Occipital lobe (tissue), 2 donors: ENCODE results near the gene C1orf198. TPM values are rescaled to one million over a fixed set of nuclear protein-coding genes. Genes with fewer than 3 reads are reported as not detected.
A peak's percentile ranks its signal among the peaks of the same experiment; 100 is the strongest.

Experiments
- DNase-seq: peaks from one replicate; lab custom pipeline; 2025; lab: John Stamatoyannopoulos, UW
- total RNA-seq: library from RNA; depleted of rRNA; stranded (reverse); fragments of >200 nt; gene quantifications from one replicate; pipeline ENCODE4 v1.2.3, GENCODE V29; 2014

Gene C1orf198, protein sequence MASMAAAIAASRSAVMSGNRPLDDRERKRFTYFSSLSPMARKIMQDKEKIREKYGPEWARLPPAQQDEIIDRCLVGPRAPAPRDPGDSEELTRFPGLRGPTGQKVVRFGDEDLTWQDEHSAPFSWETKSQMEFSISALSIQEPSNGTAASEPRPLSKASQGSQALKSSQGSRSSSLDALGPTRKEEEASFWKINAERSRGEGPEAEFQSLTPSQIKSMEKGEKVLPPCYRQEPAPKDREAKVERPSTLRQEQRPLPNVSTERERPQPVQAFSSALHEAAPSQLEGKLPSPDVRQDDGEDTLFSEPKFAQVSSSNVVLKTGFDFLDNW
- 14.5 TPM for total RNA-seq

- peak; percentile 69 for DNase-seq
Observed at GRCh38 chr1:230867903-230868735, at the start of gene C1orf198. TSS of gene C1orf198 (minus strand) at chr1:230868521. CDS start at chr1:230868512, 9 bp downstream.

GRCh38 chr1:230917284-230918135, 49.2 kb upstream of the C1orf198 start:
- peak; percentile 29 for DNase-seq

DNA sequence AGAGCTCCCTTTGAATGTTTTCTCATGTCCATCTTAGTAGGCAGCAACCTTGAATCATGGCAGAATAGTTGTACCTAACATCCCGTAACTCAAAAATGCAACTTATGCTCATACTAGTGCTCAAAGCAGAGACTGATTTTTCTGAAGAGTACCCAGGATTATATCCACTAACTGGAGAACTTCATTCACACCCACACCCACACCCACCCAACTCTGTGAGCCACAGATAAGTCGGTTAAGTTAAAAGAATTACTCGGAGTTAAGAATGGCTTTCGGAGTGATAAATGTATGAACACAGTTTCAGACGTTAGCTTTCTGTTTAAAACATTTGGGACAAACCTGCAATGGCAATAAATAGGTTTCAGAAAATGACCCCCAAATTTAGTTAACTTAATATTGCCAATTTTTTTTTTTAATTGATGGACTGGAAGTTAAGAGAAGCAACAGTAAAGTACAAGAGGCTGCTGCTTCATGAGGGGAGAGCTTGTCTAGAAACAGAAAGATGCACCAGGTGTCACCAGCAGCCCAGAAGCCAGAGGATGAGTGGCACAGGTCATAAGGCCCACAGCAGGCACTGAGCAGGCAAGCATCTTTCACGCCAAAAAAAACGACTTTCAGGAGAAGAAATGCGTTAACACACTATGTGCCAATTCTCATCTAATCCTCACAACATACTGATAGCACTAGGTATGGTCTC, 48.4 kb upstream of the C1orf198 start:
- DNase-seq, result no peak

GRCh38 chr1:230915078-230915477, 46.8 kb upstream of the C1orf198 start:
- no peak for DNase-seq

GRCh38 chr1:230913496-230913895, 45.2 kb upstream of the C1orf198 start:
- DNase-seq, result no peak

DNA sequence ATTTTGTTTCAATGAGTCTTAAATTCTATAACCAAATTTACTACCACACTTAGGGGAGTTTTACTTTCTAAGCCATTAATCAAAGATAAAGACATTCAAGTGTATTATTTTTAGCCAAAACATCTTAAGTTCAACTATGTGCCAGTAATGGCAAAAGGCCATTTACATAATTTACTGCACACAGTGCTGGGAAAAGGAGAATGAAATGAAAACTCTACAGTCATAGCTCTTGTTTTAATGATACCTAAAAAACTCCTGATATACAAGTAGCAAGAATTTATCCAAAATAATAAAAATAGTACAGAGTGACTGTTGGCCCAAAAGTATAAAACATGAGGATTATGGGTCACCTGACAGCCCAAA, 42.4 kb upstream of the C1orf198 start:
- no peak for DNase-seq

- DNase-seq, result peak; percentile 45
Observed at GRCh38 chr1:230909974-230910754, 41.8 kb upstream of the C1orf198 start.

GRCh38 chr1:230907472-230908205, 39.3 kb upstream of the C1orf198 start:
- DNase-seq, result no peak

DNA sequence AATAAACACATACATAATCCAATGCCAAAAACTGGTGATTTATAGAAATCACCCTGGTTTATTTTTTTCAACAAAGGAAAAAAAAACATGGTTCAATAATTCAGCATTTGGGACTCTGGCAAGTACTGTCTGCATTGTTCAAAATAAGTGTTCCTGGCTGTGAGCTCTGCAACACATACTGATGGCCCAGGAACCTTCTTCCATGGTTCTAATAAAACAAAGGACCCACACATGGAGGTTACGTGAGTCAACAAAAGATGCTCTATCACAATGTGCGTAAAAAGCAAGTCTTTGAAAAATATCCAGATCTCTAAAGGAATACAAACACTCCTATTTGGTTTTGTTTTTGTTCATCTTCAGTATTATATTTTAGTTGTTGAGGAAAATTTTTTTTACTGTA, 37.9 kb upstream of the C1orf198 start:
- no peak for DNase-seq

- peak; percentile 3 for DNase-seq
Observed at GRCh38 chr1:230905733-230906132, 37.4 kb upstream of the C1orf198 start.

DNA sequence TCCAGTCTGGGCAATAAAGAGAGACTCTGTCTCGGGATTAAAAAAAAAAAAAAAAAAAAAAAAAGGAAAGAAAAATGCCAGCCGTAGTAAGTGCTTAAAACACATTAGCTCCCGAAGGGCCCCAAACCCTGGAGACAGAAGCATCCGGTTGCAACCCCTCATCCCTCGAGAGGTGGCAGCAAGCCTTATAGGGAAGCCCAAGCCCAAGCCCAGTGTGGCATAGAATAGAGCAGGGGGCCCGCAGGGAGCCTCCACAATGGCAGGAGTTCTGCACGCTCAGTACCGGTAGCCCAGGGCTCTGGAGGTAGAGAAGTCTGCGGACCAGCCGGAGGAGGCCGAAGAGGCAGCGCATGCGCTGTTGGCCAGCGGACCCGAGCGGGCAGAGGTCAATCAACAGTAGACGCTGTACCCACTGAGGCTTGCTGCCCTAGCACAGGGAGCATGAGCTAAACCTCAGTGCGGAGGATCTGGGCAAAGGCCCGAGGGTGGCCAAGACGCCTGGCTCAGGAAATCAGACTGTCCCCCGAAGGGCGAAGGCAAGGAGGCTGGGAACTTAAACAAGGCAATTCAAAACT, 34.1 kb upstream of the C1orf198 start:
- no peak for DNase-seq

GRCh38 chr1:230901671-230902070, 33.4 kb upstream of the C1orf198 start:
- DNase-seq, result no peak

DNA sequence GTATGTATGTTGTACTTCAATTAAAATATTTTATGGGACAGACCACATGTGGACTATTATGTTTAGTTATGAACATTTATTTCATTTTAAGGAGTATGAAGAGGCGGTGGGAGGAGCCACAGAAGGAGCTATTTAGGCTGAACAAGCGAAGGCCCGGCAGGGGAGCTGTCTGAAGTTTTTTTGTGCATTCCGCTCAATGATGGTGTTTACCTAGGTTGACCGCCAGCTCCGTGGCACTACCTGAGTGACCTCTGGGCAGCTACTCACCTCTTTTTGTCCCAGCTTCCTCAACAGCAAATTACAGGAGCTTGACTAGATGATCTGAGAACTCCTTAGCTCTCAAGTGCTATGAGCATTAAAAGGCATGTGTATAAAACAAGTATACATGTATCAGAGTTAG, 32.7 kb upstream of the C1orf198 start:
- no peak for DNase-seq

DNA sequence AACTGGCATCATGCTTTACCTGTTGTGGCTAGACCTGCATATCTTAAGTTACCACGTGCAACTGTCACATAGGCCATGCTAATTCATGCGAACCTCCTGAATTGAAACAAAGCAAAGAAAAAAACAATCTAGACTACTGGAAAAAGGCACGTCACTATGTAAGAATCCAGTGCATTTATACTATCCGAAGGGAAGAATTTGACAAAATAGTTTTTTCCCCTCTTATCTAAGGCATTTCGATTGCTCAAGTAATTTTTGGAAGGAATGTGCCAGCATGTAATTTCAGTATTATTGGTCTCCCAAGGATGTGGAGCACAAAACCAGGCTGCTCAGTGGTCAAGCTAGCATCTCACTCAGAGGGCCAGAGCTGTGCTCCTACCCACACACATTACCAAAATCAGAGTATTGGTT, 31.5 kb upstream of the C1orf198 start:
- DNase-seq, result no peak

- no peak for DNase-seq
Observed at GRCh38 chr1:230898748-230899147, 30.4 kb upstream of the C1orf198 start.

DNA sequence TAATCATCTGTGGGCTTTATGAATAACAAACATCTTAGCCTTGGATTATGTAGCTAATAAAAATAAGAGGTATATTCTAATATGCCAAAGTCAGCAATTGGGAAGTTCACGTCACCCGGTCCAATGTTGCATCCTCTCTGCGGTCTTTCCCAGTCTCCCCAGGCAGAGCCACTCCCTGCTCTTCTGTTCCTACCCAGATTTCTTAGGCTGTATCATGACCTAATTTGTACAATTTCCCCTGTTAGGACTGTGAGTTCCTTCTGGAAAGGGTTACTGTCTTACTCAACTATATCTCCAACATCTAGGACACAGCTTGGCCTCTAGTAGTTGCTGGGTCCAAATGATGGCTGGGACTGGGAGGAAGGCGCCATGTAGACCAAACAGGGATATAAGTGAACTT, 29.8 kb upstream of the C1orf198 start:
- no peak for DNase-seq

GRCh38 chr1:230896779-230897178, 28.5 kb upstream of the C1orf198 start:
- DNase-seq, result no peak

GRCh38 chr1:230895452-230895851, 27.1 kb upstream of the C1orf198 start:
- DNase-seq, result no peak

DNA sequence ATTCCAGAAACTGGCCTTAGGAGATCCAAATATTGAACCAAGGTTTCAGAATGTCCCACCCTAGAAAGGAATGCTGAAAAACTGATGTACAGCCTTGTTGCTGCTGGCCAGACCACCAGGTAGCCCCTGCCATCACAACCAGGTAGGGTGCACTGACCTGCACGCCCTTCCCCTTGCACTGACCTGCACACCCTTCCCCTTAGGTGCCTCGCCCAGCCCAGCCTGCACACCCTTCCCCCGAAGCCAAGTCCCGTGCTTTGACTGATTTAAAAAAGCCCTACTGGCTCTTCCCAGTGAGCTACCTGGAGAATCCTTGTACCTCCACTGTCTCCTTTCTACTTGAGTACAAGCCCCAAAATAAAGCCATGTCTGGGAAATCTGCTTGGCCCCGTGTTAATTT, 26.3 kb upstream of the C1orf198 start:
- DNase-seq, result no peak
